Uterus (tissue), 4 donors: ENCODE measurements around the gene TMEM270. TPM values are rescaled to one million over a fixed set of nuclear protein-coding genes. Genes with fewer than 3 reads are reported as not detected.

Experiments
- DNase-seq, 2 donors: peaks; one replicate each; pipeline ENCODE4 v3.0.0-alpha.2; 2019 to 2020
- H3K27ac ChIP-seq, 2 donors: fragments of 200-600 bp; sonication (generic); 1 replicate in 1 of 2; 2 replicates in 1 of 2; pipeline ENCODE4 v1.5.1; 2016 to 2018
- H3K27me3 ChIP-seq, 2 donors: fragments of 200-600 bp; sonication (generic); one replicate each; pipeline ENCODE4 v1.5.1; 2018 to 2019; ENCODE audit warnings: control low read depth in 1 of 2
- H3K36me3 ChIP-seq, 2 donors: fragments of 200-600 bp; sonication (generic); one replicate each; pipeline ENCODE4 v1.5.1; 2019; ENCODE audit warnings: control low read depth in 1 of 2
- H3K4me1 ChIP-seq, 2 donors: fragments of 200-600 bp; sonication (generic); one replicate each; pipeline ENCODE4 v1.5.1; 2018 to 2019; ENCODE audit warnings: control low read depth in 1 of 2
- H3K4me3 ChIP-seq, 2 donors: fragments of 200-600 bp; sonication (generic); 1 replicate in 1 of 2; 2 replicates in 1 of 2; pipeline ENCODE4 v1.5.1; 2018 to 2019; ENCODE audit warnings: mild to moderate bottlenecking in 1 of 2
- H3K9me3 ChIP-seq, 2 donors: fragments of 200-600 bp; sonication (generic); one replicate each; pipeline ENCODE4 v1.5.1; 2019; ENCODE audit warnings: control low read depth in 1 of 2
- POLR2A ChIP-seq, 2 donors: fragments of 450-650 bp; IDR thresholded peaks; one replicate each; pipeline ENCODE4 v1.6.1; 2016; ENCODE audit warnings: antibody characterized with exemption in 2 of 2, mild to moderate bottlenecking in 1 of 2, moderate library complexity in 1 of 2
- intact Hi-C: fragments of 100-400 bp; cut with DNase I; formaldehyde crosslinking; loops from one replicate; pipeline ENCODE4 v1.15.1; 2023; ENCODE audit warnings: low total_unique reads
- total RNA-seq, 4 donors: library from RNA; depleted of rRNA in 3 of 4; stranded (reverse); fragments of >200 nt in 3 of 4; gene quantifications; one replicate each; pipeline versions ENCODE4 v1.1.0 to v1.2.4, GENCODE V29; 2014 to 2023
- TF ChIP-seq, protein P1 (sequence below), 4 experiments: fragments of 200-600 bp in 2 of 4; fragments of 450-650 bp in 2 of 4; sonication (generic) in 2 of 4; IDR thresholded peaks; one replicate each; pipeline ENCODE4 v1.5.1; 2016 to 2019; ENCODE audit warnings: antibody characterized with exemption in 4 of 4, mild to moderate bottlenecking in 2 of 4, moderate library complexity in 1 of 4
- donor health status: DM: yes; HTN: yes; CAD: no.

Gene TMEM270
- total RNA-seq, 4 donors from 2014 or later = 1.1 TPM; not detected in 3

DNA sequence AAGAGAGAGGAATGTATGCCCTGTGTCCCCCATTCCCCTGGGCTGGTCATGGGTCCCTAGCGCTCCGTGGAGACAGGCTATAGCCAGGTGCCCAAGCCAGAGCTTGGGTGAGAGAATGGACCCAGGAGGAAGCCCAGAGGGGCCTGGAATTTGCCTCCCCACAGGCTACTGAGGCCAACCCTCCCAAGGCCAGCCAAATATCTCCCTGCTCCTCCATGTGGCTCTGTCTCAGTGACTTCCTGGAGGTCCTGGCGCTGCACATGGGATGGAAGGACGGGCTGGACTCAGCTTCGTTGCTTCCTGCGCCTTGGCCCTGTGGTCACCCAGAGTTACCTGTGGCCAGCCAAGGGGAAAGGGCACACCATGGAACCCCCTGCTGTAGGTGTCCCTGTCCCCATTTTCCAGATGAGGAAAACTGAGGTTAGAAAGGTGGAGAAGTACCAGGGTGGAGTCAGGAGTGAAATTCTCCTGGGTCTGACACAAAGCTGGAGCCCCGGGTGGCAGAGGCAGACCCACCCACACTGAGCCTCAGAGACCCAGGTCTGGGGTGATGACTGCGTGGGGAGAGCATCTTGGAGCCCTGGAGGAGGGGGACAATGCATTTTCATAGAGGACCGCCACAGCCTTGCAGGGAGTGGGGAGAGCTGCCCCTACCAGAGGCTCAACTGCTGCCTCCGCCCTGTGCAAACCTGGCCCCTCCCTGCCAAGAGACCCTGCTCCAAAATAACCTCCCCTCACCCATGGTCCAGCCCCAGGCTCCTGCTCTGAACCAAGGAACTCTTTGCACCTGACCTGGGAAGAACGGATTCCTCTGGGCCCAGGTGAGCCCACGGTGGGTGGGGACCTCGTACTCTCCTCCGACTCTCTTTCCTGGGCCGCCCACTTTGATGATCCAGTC lies 42.6 kb downstream of the TMEM270 start:
- Histone ChIP-seq H3K9me3 (no peaks in the 10 kb centered on the region), H3K36me3 (no peaks in the 10 kb centered on the region), H3K27me3 (no peaks in the 10 kb centered on the region), H3K4me1 (peaks cover 0 to 10% of the 10 kb centered on the region in 2 donors), H3K27ac (no peak overlapping the region), H3K4me3 (no peak overlapping the region)
- intact Hi-C loops = no loop called here
- DNase-seq = no peak
- TF ChIP-seq, protein P1, sequence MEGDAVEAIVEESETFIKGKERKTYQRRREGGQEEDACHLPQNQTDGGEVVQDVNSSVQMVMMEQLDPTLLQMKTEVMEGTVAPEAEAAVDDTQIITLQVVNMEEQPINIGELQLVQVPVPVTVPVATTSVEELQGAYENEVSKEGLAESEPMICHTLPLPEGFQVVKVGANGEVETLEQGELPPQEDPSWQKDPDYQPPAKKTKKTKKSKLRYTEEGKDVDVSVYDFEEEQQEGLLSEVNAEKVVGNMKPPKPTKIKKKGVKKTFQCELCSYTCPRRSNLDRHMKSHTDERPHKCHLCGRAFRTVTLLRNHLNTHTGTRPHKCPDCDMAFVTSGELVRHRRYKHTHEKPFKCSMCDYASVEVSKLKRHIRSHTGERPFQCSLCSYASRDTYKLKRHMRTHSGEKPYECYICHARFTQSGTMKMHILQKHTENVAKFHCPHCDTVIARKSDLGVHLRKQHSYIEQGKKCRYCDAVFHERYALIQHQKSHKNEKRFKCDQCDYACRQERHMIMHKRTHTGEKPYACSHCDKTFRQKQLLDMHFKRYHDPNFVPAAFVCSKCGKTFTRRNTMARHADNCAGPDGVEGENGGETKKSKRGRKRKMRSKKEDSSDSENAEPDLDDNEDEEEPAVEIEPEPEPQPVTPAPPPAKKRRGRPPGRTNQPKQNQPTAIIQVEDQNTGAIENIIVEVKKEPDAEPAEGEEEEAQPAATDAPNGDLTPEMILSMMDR (IDR thresholded peaks at IDR 0.05) = no peak
- TF ChIP-seq POLR2A (IDR thresholded peaks at IDR 0.05) = no peak

DNA sequence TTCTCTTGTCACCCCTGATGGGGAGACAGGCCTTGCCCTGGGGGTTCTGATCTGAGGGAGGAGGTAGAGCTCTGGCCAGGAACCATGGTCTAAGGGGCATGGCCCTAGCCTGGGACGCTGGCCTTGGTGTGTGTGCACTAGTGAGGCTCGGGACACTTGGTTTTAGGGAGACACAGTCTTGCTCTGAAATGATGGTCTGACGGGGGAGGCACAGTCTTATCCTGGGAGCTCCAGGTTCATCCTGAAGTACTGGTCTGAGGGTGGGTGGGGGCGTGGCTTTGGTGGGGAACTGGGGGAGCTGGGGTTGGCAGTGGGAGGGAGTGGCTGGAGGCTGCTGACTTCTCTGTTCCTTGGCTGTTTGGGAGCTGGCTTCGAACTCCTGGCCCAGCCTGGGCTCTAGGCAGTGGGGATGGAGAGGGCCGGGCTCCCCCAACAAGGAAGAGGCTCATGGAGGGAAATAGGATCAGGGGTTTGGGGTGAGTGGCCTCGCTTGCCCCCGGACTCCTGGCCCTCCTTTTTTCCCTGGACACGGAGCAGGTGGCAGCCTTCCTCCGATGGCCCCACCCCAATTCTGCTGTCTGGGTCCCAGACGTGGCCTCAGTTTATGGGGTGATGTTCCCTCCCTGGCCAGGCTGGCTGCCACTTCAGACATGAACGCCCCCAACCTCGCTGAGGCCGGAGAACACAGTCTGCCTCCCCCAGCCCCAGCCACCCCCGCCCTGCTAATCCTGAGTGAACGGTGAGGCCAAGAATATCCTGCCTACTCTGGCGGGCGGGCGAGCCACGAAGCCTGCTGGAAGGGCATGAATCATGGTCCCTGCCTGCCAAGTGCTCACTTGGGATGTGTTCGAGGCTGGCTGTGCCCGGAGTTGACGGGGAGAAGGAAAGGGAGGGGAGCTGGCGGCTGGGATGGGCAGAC lies 43.5 kb downstream of the TMEM270 start:
- H3K27ac ChIP-seq = no peak overlapping the region
- TF ChIP-seq, protein P1 (IDR thresholded peaks at IDR 0.05) = no peak
- no peak for TF ChIP-seq POLR2A (IDR thresholded peaks at IDR 0.05)
- no peaks in the 10 kb centered on the region for H3K9me3 ChIP-seq
- intact Hi-C loops = no loop called here
- no peaks in the 10 kb centered on the region for H3K36me3 ChIP-seq
- H3K4me3 ChIP-seq = no peak overlapping the region
- no peak for DNase-seq
- H3K4me1 ChIP-seq = peaks cover 0 to 9% of the 10 kb centered on the region in 2 donors
- no peaks in the 10 kb centered on the region for H3K27me3 ChIP-seq

DNA sequence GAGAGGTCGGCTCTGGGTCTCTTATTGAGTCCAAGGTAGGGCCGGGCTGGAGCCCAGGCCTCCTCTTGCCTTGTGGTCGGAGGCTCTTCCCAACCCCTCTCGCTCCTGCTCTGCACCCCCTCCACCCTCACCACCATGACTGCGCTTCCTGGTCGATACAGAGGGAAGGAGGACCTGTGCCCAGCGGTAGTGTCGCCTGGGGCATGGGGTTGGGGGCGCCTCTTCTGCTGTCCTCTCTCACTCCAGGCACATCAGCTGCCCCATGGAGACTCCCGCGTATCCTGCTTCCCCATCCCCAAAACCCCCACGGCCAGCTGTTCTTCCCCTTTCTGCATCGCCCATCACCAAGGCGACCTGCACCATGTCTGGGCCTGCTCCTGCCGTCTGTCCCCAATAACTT lies 44.4 kb downstream of the TMEM270 start:
- no peaks in the 10 kb centered on the region for H3K9me3 ChIP-seq
- intact Hi-C loops = no loop called here
- H3K4me1 ChIP-seq = peaks cover 0 to under 1% of the 10 kb centered on the region in 2 donors
- no peak for TF ChIP-seq POLR2A (IDR thresholded peaks at IDR 0.05)
- TF ChIP-seq, protein P1 (IDR thresholded peaks at IDR 0.05) = no peak
- no peaks in the 10 kb centered on the region for H3K36me3 ChIP-seq
- no peak for DNase-seq
- H3K27me3 ChIP-seq = no peaks in the 10 kb centered on the region
- no peak overlapping the region for H3K27ac ChIP-seq
- H3K4me3 ChIP-seq = no peak overlapping the region

DNA sequence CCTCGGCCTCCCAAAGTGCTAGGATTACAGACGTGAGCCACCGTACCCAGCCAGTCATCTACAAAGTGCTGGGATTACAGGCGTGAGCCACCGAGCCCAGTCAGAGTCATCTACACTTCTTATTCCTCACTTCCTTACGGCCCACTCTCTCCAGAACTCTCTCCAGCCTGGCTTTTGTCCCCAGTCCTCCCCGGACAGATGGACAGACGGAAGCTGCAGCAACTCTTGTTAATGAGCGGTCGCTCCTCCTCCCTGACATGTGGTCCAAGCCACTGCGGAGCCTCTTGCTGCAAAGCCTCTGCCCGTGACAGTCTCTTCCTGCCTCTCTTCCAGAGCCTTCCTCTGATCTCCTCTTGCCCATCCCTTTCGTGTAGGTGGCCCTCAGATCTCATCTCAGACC lies 45.9 kb downstream of the TMEM270 start:
- TF ChIP-seq, protein P1 (IDR thresholded peaks at IDR 0.05) = no peak
- no peak for TF ChIP-seq POLR2A (IDR thresholded peaks at IDR 0.05)
- Histone ChIP-seq H3K9me3 (no peaks in the 10 kb centered on the region), H3K27ac (no peak overlapping the region), H3K4me1 (no peaks in the 10 kb centered on the region), H3K27me3 (no peaks in the 10 kb centered on the region), H3K36me3 (no peaks in the 10 kb centered on the region), H3K4me3 (no peak overlapping the region)
- intact Hi-C loops = no loop called here
- DNase-seq = no peak
